HEK293T (cell line): Measurements from ENCODE around the gene MORN1.

Source experiments
- CTCF ChIA-PET: fragments of 350-600 bp; formaldehyde crosslinking; extraction: SDS; loops from one replicate; lab custom pipeline; 2021; ENCODE audit warnings: antibody characterized with exemption, inconsistent platforms; lab: Yijun Ruan, JAX
- POLR2A ChIA-PET: fragments of 350-600 bp; formaldehyde crosslinking; extraction: SDS; loops from one replicate; lab custom pipeline; 2020; ENCODE audit warnings: antibody characterized with exemption, inconsistent platforms; lab: Yijun Ruan, JAX
- DNase-seq: peaks from one replicate; pipeline ENCODE4 v3.0.0; 2012; ENCODE audit warnings: mixed read lengths; ENCODE audit errors: extremely low spot score
- ARNT ChIP-seq: fragments of 450-650 bp; IDR thresholded peaks from 2 replicates; pipeline ENCODE4 v1.6.1; 2017; ENCODE audit warnings: mild to moderate bottlenecking
- BHLHE40 ChIP-seq: fragments of 450-650 bp; IDR thresholded peaks from 2 replicates; pipeline ENCODE4 v1.6.1; 2016; ENCODE audit warnings: mild to moderate bottlenecking, moderate library complexity, borderline replicate concordance
- CTBP1 ChIP-seq: fragments of 450-650 bp; IDR thresholded peaks from 2 replicates; pipeline ENCODE4 v1.6.1; 2016; ENCODE audit warnings: borderline replicate concordance
- ELF4 ChIP-seq: fragments of 450-650 bp; IDR thresholded peaks from 2 replicates; pipeline ENCODE4 v1.6.1; 2017; ENCODE audit warnings: antibody characterized with exemption
- FOXA1 ChIP-seq: fragments of 450-650 bp; IDR thresholded peaks from 2 replicates; pipeline ENCODE4 v1.6.1; 2016; ENCODE audit warnings: mild to moderate bottlenecking
- FOXK2 ChIP-seq: fragments of 450-650 bp; IDR thresholded peaks from 2 replicates; pipeline ENCODE4 v1.6.1; 2016; ENCODE audit warnings: mild to moderate bottlenecking
- FOXM1 ChIP-seq: fragments of 450-650 bp; IDR thresholded peaks from 2 replicates; pipeline ENCODE4 v1.6.1; 2017; ENCODE audit warnings: mild to moderate bottlenecking, borderline replicate concordance
- HDGF ChIP-seq: fragments of 450-650 bp; IDR thresholded peaks from 2 replicates; pipeline ENCODE4 v1.6.1; 2017; ENCODE audit warnings: antibody characterized with exemption, borderline replicate concordance
- L3MBTL2 ChIP-seq: fragments of 450-650 bp; conservative IDR thresholded peaks from 2 replicates; pipeline ENCODE4 v1.6.1; 2016; ENCODE audit warnings: mild to moderate bottlenecking
- LEF1 ChIP-seq: fragments of 450-650 bp; IDR thresholded peaks from 2 replicates; pipeline ENCODE4 v1.6.1; 2017; ENCODE audit warnings: mild to moderate bottlenecking, borderline replicate concordance
- NFRKB ChIP-seq: fragments of 450-650 bp; IDR thresholded peaks from 2 replicates; pipeline ENCODE4 v1.6.1; 2016; ENCODE audit warnings: mild to moderate bottlenecking, moderate library complexity
- SP1 ChIP-seq: fragments of 450-650 bp; IDR thresholded peaks from 2 replicates; pipeline ENCODE4 v1.6.1; 2017
- SUZ12 ChIP-seq: fragments of 450-650 bp; IDR thresholded peaks from 2 replicates; pipeline ENCODE4 v1.6.1; 2016; ENCODE audit warnings: mild to moderate bottlenecking
- TARDBP ChIP-seq: fragments of 450-650 bp; IDR thresholded peaks from 2 replicates; pipeline ENCODE4 v1.6.1; 2016
- ZNF384 ChIP-seq: fragments of 450-650 bp; IDR thresholded peaks from 2 replicates; pipeline ENCODE4 v1.6.1; 2016
- TF ChIP-seq, protein P1 (sequence below): fragments of 450-650 bp; IDR thresholded peaks from 2 replicates; pipeline ENCODE4 v1.6.1; 2016

Gene MORN1

GRCh38 chr1:2385606-2386280, 5.6 kb downstream of the MORN1 start:
- no peak for DNase-seq
- ChIA-PET POLR2A (interaction anchor here (0.9 kb wide), 1 partner anchor 191 kb away, joined by 5 read pairs; the partner anchor contains the start of gene FAAP20), CTCF (no interaction called here)
- TF ChIP-seq SUZ12, result no peak
- no peak for TF ChIP-seq FOXA1
- TF ChIP-seq BHLHE40, result no peak
- no peak for TF ChIP-seq NFRKB
- TF ChIP-seq ZNF384, result no peak
- no peak for TF ChIP-seq FOXM1
- no peak for TF ChIP-seq L3MBTL2
- TF ChIP-seq SP1, result no peak
- TF ChIP-seq ELF4, result no peak
- TF ChIP-seq TARDBP, result no peak

- ChIA-PET POLR2A (interaction anchor here (0.9 kb wide), 1 partner anchor 190 kb away, joined by 5 read pairs; the partner anchor contains the start of gene FAAP20), CTCF (no interaction called here)
Observed at GRCh38 chr1:2384941-2385481, 6.3 kb downstream of the MORN1 start.

DNA sequence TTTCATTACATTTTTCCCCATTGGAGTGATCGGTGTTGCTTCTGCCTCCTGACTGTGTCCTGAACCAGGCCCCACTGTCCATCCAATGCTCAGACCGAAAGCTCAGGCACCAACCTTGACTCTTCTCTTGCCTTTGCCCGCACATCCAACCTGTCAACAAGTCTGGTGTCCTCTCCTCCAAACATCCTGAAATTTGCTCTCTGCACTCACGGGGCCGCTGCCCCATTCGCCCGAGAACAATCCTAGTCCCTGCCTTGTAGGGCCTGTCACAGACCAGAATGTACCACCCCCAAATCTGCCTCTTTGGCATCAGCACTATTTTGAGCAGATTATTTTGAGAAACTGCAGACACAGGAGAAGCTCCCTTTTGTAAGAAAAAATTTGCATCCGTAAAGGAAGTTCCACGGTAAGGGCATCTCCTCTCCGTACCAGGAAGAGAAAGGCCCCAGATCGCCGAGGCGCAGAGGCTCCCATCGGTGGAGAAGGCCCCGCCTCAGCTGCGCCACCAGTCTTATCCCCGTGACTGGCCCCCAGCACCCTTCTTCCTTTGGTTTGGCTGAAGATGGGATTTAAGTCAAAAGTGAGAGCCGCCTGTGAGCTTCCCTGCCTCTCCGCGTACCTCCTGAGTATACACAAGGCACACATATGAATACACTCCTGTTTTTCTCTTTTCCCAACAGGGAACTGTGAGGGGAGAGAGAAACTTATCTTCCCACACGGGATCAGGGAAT, 7.1 kb downstream of the MORN1 start:
- no peak for DNase-seq
- POLR2A ChIA-PET, result interaction anchor here (0.9 kb wide), 1 partner anchor 189 kb away, joined by 5 read pairs; the partner anchor contains the start of gene FAAP20
- CTCF ChIA-PET, result no interaction called here
- TF ChIP-seq ELF4 (no peak), L3MBTL2 (no peak), FOXK2 (no peak), BHLHE40 (no peak), LEF1 (no peak)

More at GRCh38 chr1:2384941-2385481, 6.3 kb downstream of the MORN1 start:
- no peak for TF ChIP-seq SP1
- TF ChIP-seq SUZ12, result no peak
- no peak for TF ChIP-seq ARNT
- no peak for TF ChIP-seq FOXA1
- TF ChIP-seq ELF4, result no peak
- no peak for TF ChIP-seq L3MBTL2
- no peak for TF ChIP-seq CTBP1
- no peak for TF ChIP-seq NFRKB
- no peak for TF ChIP-seq FOXK2
- no peak for TF ChIP-seq HDGF
- no peak for TF ChIP-seq TARDBP
- TF ChIP-seq ZNF384, result no peak
- no peak for TF ChIP-seq BHLHE40
- TF ChIP-seq FOXM1, result no peak
- DNase-seq, result no peak

- TF ChIP-seq SP1 (no peak), FOXK2 (no peak), FOXM1 (no peak), LEF1 (no peak), BHLHE40 (no peak)
- CTCF ChIA-PET, result no interaction called here
- POLR2A ChIA-PET, result no interaction called here
- no peak for DNase-seq
Observed at GRCh38 chr1:2383576-2383975, 7.8 kb downstream of the MORN1 start.

DNA sequence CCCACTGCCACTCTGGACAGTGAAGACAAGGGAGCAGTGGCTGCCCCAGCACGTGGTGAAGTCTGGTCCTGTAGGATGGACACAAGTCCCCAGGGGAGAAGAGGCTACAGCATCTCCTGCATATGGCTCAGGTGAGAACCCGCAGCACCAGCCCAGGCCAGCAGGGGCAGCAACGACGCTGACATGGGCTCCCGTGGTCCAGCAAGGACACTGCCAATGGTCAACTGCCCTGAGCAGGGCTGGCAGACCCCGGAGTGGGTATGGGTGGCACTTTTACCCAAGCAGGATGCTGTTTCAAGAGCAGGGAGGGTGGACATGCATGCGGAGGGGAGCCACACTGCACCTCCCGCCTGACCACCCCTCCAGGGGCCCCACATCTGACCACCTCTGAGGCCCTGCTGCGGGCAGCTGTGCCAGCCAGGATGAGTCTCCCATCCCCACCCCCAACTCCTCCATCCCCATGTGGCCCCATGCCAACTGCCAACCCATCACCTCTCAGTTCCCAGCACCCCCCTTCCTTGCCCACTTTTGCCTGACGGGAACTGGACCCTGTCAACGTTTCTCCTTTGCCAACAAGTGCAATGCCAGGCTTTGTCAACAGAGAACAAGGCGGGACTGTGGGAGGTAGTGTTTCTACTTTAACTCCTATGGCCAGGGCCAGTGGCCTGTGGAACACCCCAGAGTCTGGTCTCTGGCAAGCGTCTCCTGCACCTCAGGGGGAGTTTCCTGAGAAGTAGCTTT, 8.6 kb downstream of the MORN1 start:
- TF ChIP-seq L3MBTL2, result no peak
- no peak for TF ChIP-seq CTBP1
- TF ChIP-seq, protein P1, sequence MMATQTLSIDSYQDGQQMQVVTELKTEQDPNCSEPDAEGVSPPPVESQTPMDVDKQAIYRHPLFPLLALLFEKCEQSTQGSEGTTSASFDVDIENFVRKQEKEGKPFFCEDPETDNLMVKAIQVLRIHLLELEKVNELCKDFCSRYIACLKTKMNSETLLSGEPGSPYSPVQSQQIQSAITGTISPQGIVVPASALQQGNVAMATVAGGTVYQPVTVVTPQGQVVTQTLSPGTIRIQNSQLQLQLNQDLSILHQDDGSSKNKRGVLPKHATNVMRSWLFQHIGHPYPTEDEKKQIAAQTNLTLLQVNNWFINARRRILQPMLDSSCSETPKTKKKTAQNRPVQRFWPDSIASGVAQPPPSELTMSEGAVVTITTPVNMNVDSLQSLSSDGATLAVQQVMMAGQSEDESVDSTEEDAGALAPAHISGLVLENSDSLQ, result no peak
- no peak for TF ChIP-seq BHLHE40
- no peak for TF ChIP-seq NFRKB
- no peak for TF ChIP-seq SUZ12
- ChIA-PET CTCF (interaction anchor here (0.8 to 2.2 kb wide), 10 partner anchors 9 to 208 kb away, joined by 3 to 65 read pairs (median 6); partner anchors contain the start of genes FAAP20, MORN1 and RER1), POLR2A (interaction anchor here (1.3 to 2.0 kb wide), 2 partner anchors 9 to 188 kb away, joined by 5 to 18 read pairs; partner anchors contain the start of genes FAAP20, MORN1 and RER1)
- peak; percentile 62 for DNase-seq

GRCh38 chr1:2381741-2382620, 9.4 kb downstream of the MORN1 start:
- POLR2A ChIA-PET, result interaction anchor here (0.6 to 2.0 kb wide), 5 partner anchors 9 to 187 kb away, joined by 3 to 18 read pairs (median 4); partner anchors contain the start of genes FAAP20, MORN1 and RER1
- CTCF ChIA-PET, result interaction anchor here (0.6 to 2.2 kb wide), 17 partner anchors 10 to 207 kb away, joined by 3 to 65 read pairs (median 4); partner anchors contain the start of genes FAAP20, MORN1, RER1 and SKI
- peak; percentile 93 for DNase-seq
- TF ChIP-seq ELF4 (no peak), BHLHE40 (no peak), CTBP1 (no peak), TARDBP (no peak), LEF1 (no peak), ZNF384 (no peak)
- TF ChIP-seq, protein P1, result no peak
